Panc1 (cell line): Measurements from ENCODE around the gene SHISAL2B. TPM values are rescaled to one million over a fixed set of nuclear protein-coding genes. Genes with fewer than 3 reads are reported as not detected.

Experiments used
- ATAC-seq: fragments of 200-7000 bp; cut with Tn5 transposase; 2 replicates; pipeline ENCODE4 v1.9.1; 2020; ENCODE audit warnings: mild to moderate bottlenecking, moderate library complexity
- BruUV-seq: library from RNA; stranded (reverse); fragments of 400-500 nt; replicated peaks from 2 replicates; lab custom pipeline; 2021; lab: Mats Ljungman, UMichigan
- CTCF ChIA-PET: fragments of 300-600 bp; sonication (Branson Sonifier 250); formaldehyde crosslinking; loops from one replicate; lab custom pipeline; 2022; ENCODE audit warnings: antibody characterized with exemption; lab: Charles Lee
- POLR2A ChIA-PET: fragments of 300-600 bp; sonication (Branson Sonifier 250); formaldehyde crosslinking; loops from one replicate; lab custom pipeline; 2022; ENCODE audit warnings: antibody characterized with exemption; lab: Charles Lee
- DNase-seq: peaks from one replicate; pipeline ENCODE4 v3.0.0-alpha.2; 2010; ENCODE audit warnings: low read depth, low spot score
- H3K27ac ChIP-seq: 2 replicates; pipeline ENCODE4 v1.5.1; 2011; ENCODE audit warnings: mild to moderate bottlenecking, low read length, inconsistent platforms
- H3K27me3 ChIP-seq: fragments of 200-500 bp; sonication (Bioruptor generic); 2 replicates; pipeline ENCODE4 v1.6.0; 2014; ENCODE audit warnings: low read length, inconsistent platforms; ENCODE audit not compliant: control insufficient read depth, insufficient read depth
- H3K36me3 ChIP-seq: fragments of 200-500 bp; sonication (Bioruptor generic); 2 replicates; pipeline ENCODE4 v1.5.1; 2014; ENCODE audit warnings: inconsistent platforms, mild to moderate bottlenecking, low read length, moderate library complexity; ENCODE audit not compliant: control insufficient read depth, insufficient read depth
- H3K4me1 ChIP-seq: 2 replicates; pipeline ENCODE4 v1.5.1; 2011; ENCODE audit warnings: inconsistent platforms, mild to moderate bottlenecking, low read length, moderate library complexity; ENCODE audit not compliant: control insufficient read depth, insufficient read depth
- H3K4me3 ChIP-seq, 2 experiments: 2 replicates each; pipeline ENCODE4 v1.5.1; 2011 to 2012; ENCODE audit warnings: low read depth in 2 of 2, low read length in 2 of 2, mild to moderate bottlenecking in 2 of 2, inconsistent platforms in 1 of 2, moderate library complexity in 1 of 2
- H3K9me3 ChIP-seq: fragments of 200-500 bp; sonication (Bioruptor generic); 2 replicates; pipeline ENCODE4 v1.5.1; 2014; ENCODE audit warnings: low read depth, mild to moderate bottlenecking, inconsistent platforms, low read length, moderate library complexity; ENCODE audit not compliant: control insufficient read depth, insufficient read depth
- CTCF ChIP-seq: fragments of 450-650 bp; IDR thresholded peaks from 2 replicates; pipeline ENCODE4 v1.5.1; 2017; ENCODE audit warnings: mild to moderate bottlenecking
- POLR2AphosphoS5 ChIP-seq: IDR thresholded peaks from 2 replicates; pipeline ENCODE4 v1.6.1; 2012; ENCODE audit warnings: mild to moderate bottlenecking, low read depth, low read length, moderate library complexity
- REST ChIP-seq, 2 experiments: IDR thresholded peaks; 2 replicates each; pipeline ENCODE4 v1.6.1; 2011 to 2012; ENCODE audit warnings: low read depth in 2 of 2, control low read depth in 1 of 2, low read length in 1 of 2, mild to moderate bottlenecking in 1 of 2, moderate library complexity in 1 of 2; ENCODE audit not compliant: insufficient read depth in 1 of 2
- SIN3A ChIP-seq: IDR thresholded peaks from 2 replicates; pipeline ENCODE4 v1.6.1; 2012; ENCODE audit warnings: low read depth, mild to moderate bottlenecking, low read length, moderate library complexity, borderline replicate concordance; ENCODE audit not compliant: insufficient read depth
- TCF7L2 ChIP-seq: IDR thresholded peaks from 2 replicates; pipeline ENCODE4 v1.6.1; 2011; ENCODE audit warnings: mild to moderate bottlenecking, low read depth, low read length, inconsistent platforms
- in situ Hi-C: cut with HindIII; loops from 2 replicates; pipeline ENCODE4 v1.10.0; 2016; ENCODE audit warnings: low sequenced_read_pairs, low pct_unique_long_range_greater_than_20kb
- intact Hi-C: fragments of 100-400 bp; cut with micrococcal nuclease; formaldehyde crosslinking; loops from one replicate; pipeline ENCODE4 v1.10.0; 2022; ENCODE audit not compliant: unreplicated experiment
- total RNA-seq: library from RNA; stranded (reverse); gene quantifications from one replicate; pipeline ENCODE4 v1.2.1, GENCODE V29; 2021; ENCODE audit not compliant: unreplicated experiment

SHISAL2B gene
- total RNA-seq, 1 experiment from 2014 or later, result not detected

- ChIA-PET CTCF (no interaction called here), POLR2A (no interaction called here)
- Histone ChIP-seq H3K9me3 (no peaks in the 10 kb centered on the region), H3K36me3 (no peaks in the 10 kb centered on the region), H3K4me1 (no peaks in the 10 kb centered on the region), H3K27ac (no peak overlapping the region), H3K4me3 (no peak overlapping the region), H3K27me3 (peaks cover 5% of the 10 kb centered on the region; the same call in 1 of the 2 replicates)
- DNase-seq (no peak), ATAC-seq (no peak)
- BruUV-seq, result no TSS peak
- in situ Hi-C loops (no loop called here), intact Hi-C loops (no loop called here)
- TF ChIP-seq POLR2AphosphoS5 (no peak), REST (IDR thresholded peaks at IDR 0.05; ENCODE audit: insufficient read depth in 1 of 2, low read depth in 2 of 2, low read length in 1 of 2) (no peak), SIN3A (no peak), TCF7L2 (no peak)
These were observed 18.6 kb upstream of the SHISAL2B start for GRCh38 chr5:64671678-64672077.

GRCh38 chr5:64678374-64678773 is 11.9 kb upstream of the SHISAL2B start:
- in situ Hi-C loops (no loop called here), intact Hi-C loops (no loop called here)
- ChIA-PET CTCF (no interaction called here), POLR2A (no interaction called here)
- Histone ChIP-seq H3K4me3 (no peak overlapping the region), H3K36me3 (no peaks in the 10 kb centered on the region), H3K9me3 (no peaks in the 10 kb centered on the region), H3K27ac (no peak overlapping the region), H3K27me3 (peaks cover 4% of the 10 kb centered on the region; the same call in 1 of the 2 replicates), H3K4me1 (no peaks in the 10 kb centered on the region)
- DNase-seq, result no peak
- TF ChIP-seq CTCF (no peak), POLR2AphosphoS5 (no peak)
- no TSS peak for BruUV-seq
- no peak for ATAC-seq

- ATAC-seq, result peak; percentile 73
- TF ChIP-seq SIN3A (no peak), CTCF (peak; percentile 39)
- intact Hi-C loops, result no loop called here
These were observed 10.0 kb upstream of the SHISAL2B start for GRCh38 chr5:64680289-64680688.

More at GRCh38 chr5:64680289-64680688, 10.0 kb upstream of the SHISAL2B start:
- Histone ChIP-seq H3K27me3 (peaks cover 4% of the 10 kb centered on the region; the same call in 1 of the 2 replicates), H3K27ac (no peak overlapping the region), H3K9me3 (no peaks in the 10 kb centered on the region), H3K4me3 (no peak overlapping the region), H3K4me1 (no peaks in the 10 kb centered on the region), H3K36me3 (no peaks in the 10 kb centered on the region)
- in situ Hi-C loops, result no loop called here
- ChIA-PET POLR2A (no interaction called here), CTCF (no interaction called here)
- DNase-seq, result no peak
- BruUV-seq, result no TSS peak
